Mononuclear cell (primary cell): Measurements from ENCODE around the gene CRYZL1. TPM values are rescaled to one million over a fixed set of nuclear protein-coding genes. Genes with fewer than 3 reads are reported as not detected.
A peak's percentile ranks its signal among the peaks of the same experiment; 100 is the strongest.
"Not testable (repeated sequence)": the region's sequence is repeated elsewhere in the genome, so short reads cannot be mapped to it uniquely, and the experiment has no call there.

ENCODE experiments used
- H3K27me3 ChIP-seq: 2 replicates; pipeline ENCODE4 v1.6.0; 2011; ENCODE audit warnings: low read length, control low read depth; ENCODE audit not compliant: insufficient read depth
- H3K4me1 ChIP-seq: 2 replicates; pipeline ENCODE4 v1.5.1; 2011; ENCODE audit warnings: mild to moderate bottlenecking, low read length, control low read depth; ENCODE audit not compliant: insufficient read depth
- H3K4me3 ChIP-seq: 2 replicates; pipeline ENCODE4 v1.5.1; 2011; ENCODE audit warnings: mild to moderate bottlenecking, low read length, moderate library complexity
- H3K9me3 ChIP-seq: 2 replicates; pipeline ENCODE4 v1.5.1; 2011; ENCODE audit warnings: low read depth, mild to moderate bottlenecking, control low read depth, low read length
- total RNA-seq: library from RNA; depleted of rRNA; stranded (reverse); fragments of >200 nt; gene quantifications from one replicate; pipeline ENCODE4 v1.2.3, GENCODE V29; 2012

Gene CRYZL1
- total RNA-seq, 1 donor: 16.1 TPM

- no peak overlapping the region for H3K4me3 ChIP-seq
- no peaks in the 10 kb centered on the region for H3K9me3 ChIP-seq
- peaks cover 24% of the 10 kb centered on the region for H3K4me1 ChIP-seq
- H3K27me3 ChIP-seq: no peaks in the 10 kb centered on the region
These were observed 10.6 kb upstream of the CRYZL1 start for GRCh38 chr21:33651965-33652680.

- no peaks in the 10 kb centered on the region for H3K9me3 ChIP-seq
These were observed 9.5 kb upstream of the CRYZL1 start for GRCh38 chr21:33650929-33651509.

GRCh38 chr21:33650230-33650629 lies 8.7 kb upstream of the CRYZL1 start:
- Histone ChIP-seq H3K4me1 (peaks cover 12% of the 10 kb centered on the region), H3K27me3 (peaks cover 1% of the 10 kb centered on the region), H3K4me3 (no peak overlapping the region), H3K9me3 (no peaks in the 10 kb centered on the region)

More at GRCh38 chr21:33650929-33651509, 9.5 kb upstream of the CRYZL1 start:
- H3K4me1 ChIP-seq: peaks cover 15% of the 10 kb centered on the region
- no peak overlapping the region for H3K4me3 ChIP-seq
- H3K27me3 ChIP-seq: no peaks in the 10 kb centered on the region

- H3K27me3 ChIP-seq: peaks cover 17% of the 10 kb centered on the region
These were observed 7.0 kb upstream of the CRYZL1 start for GRCh38 chr21:33648555-33648954.

GRCh38 chr21:33647587-33647986 lies 6.0 kb upstream of the CRYZL1 start:
- Histone ChIP-seq H3K27me3 (peaks cover 20% of the 10 kb centered on the region), H3K9me3 (no peaks in the 10 kb centered on the region), H3K4me1 (peaks cover 26% of the 10 kb centered on the region), H3K4me3 (no peak overlapping the region)

More at GRCh38 chr21:33648555-33648954, 7.0 kb upstream of the CRYZL1 start:
- Histone ChIP-seq H3K4me3 (no peak overlapping the region), H3K4me1 (peaks cover 21% of the 10 kb centered on the region), H3K9me3 (no peaks in the 10 kb centered on the region)

GRCh38 chr21:33645730-33646129 lies 4.2 kb upstream of the CRYZL1 start:
- H3K4me3 ChIP-seq: no peak overlapping the region
- H3K27me3 ChIP-seq: peaks cover 20% of the 10 kb centered on the region
- H3K4me1 ChIP-seq: peaks cover 34% of the 10 kb centered on the region
- H3K9me3 ChIP-seq: no peaks in the 10 kb centered on the region

GRCh38 chr21:33644383-33645074 lies 3.0 kb upstream of the CRYZL1 start:
- peaks cover 41% of the 10 kb centered on the region for H3K4me1 ChIP-seq

GRCh38 chr21:33643658-33644311 lies 2.2 kb upstream of the CRYZL1 start:
- H3K4me3 ChIP-seq: no peak overlapping the region
- peaks cover 20% of the 10 kb centered on the region for H3K27me3 ChIP-seq

More at GRCh38 chr21:33644383-33645074, 3.0 kb upstream of the CRYZL1 start:
- H3K4me3 ChIP-seq: no peak overlapping the region
- peaks cover 20% of the 10 kb centered on the region for H3K27me3 ChIP-seq
- H3K9me3 ChIP-seq: no peaks in the 10 kb centered on the region

GRCh38 chr21:33642896-33643657 lies 1.5 kb upstream of the CRYZL1 start:
- peaks cover 35% of the 10 kb centered on the region for H3K4me1 ChIP-seq
- peak overlapping the region; percentile 81 for H3K4me3 ChIP-seq
- peaks cover 20% of the 10 kb centered on the region for H3K27me3 ChIP-seq
- no peaks in the 10 kb centered on the region for H3K9me3 ChIP-seq

More at GRCh38 chr21:33643658-33644311, 2.2 kb upstream of the CRYZL1 start:
- no peaks in the 10 kb centered on the region for H3K9me3 ChIP-seq
- H3K4me1 ChIP-seq: peaks cover 35% of the 10 kb centered on the region

GRCh38 chr21:33642027-33642895 lies 720 bp upstream of the CRYZL1 start, which contains the start of gene ITSN1:
ITSN1 (plus strand) TSS chr21:33642501; CDS start chr21:33718829, 76,328 bp downstream.
- Histone ChIP-seq H3K9me3 (no peaks in the 10 kb centered on the region), H3K27me3 (peaks cover 20% of the 10 kb centered on the region), H3K4me3 (peak within 1 kb of the TSS; percentile 81), H3K4me1 (peaks cover 35% of the 10 kb centered on the region)

GRCh38 chr21:33640697-33641351 lies 717 bp downstream of the CRYZL1 start:
- Histone ChIP-seq H3K4me1 (peaks cover 35% of the 10 kb centered on the region), H3K4me3 (peak overlapping the region; percentile 81), H3K9me3 (no peaks in the 10 kb centered on the region), H3K27me3 (peaks cover 20% of the 10 kb centered on the region)

- Histone ChIP-seq H3K4me3 (no peak overlapping the region), H3K9me3 (no peaks in the 10 kb centered on the region), H3K27me3 (no peaks in the 10 kb centered on the region), H3K4me1 (no peaks in the 10 kb centered on the region)
These were observed 7.3 kb downstream of the CRYZL1 start for GRCh38 chr21:33634254-33634653.

- not testable (repeated sequence) for H3K4me3 ChIP-seq, H3K9me3 ChIP-seq, H3K4me1 ChIP-seq, H3K27me3 ChIP-seq
These were observed 15.4 kb downstream of the CRYZL1 start for GRCh38 chr21:33626151-33626550.
